Endothelial cell of umbilical vein (primary cell): Measurements from ENCODE around the gene RIT2. TPM values are rescaled to one million over a fixed set of nuclear protein-coding genes. Genes with fewer than 3 reads are reported as not detected.

Source experiments
- BruUV-seq: library from RNA; stranded (reverse); fragments of 400-500 nt; replicated peaks from 2 replicates; lab custom pipeline; 2021; lab: Mats Ljungman, UMichigan
- CTCF ChIA-PET: fragments of 300-600, 350-600 bp; sonication (Branson Sonifier 250); formaldehyde crosslinking; loops from one replicate; lab custom pipeline; 2021; ENCODE audit warnings: antibody characterized with exemption, inconsistent platforms; lab: Charles Lee
- POLR2A ChIA-PET: fragments of 300-600, 350-600 bp; sonication (Branson Sonifier 250); formaldehyde crosslinking; loops from one replicate; lab custom pipeline; 2021; ENCODE audit warnings: antibody characterized with exemption, inconsistent platforms; lab: Charles Lee
- DNase-seq: peaks from one replicate; pipeline ENCODE4 v3.0.0-alpha.2; 2011; ENCODE audit warnings: low read depth, low spot score
- FAIRE-seq: peaks from 2 replicates; lab custom pipeline; 2011; peaks lifted over from hg19 to GRCh38; lab: Jason Lieb, UNC
- H2AFZ ChIP-seq: 2 replicates; pipeline ENCODE4 v1.6.0; 2012; ENCODE audit warnings: low read depth, low read length, control low read depth, inconsistent platforms
- H3K27ac ChIP-seq: 2 replicates; pipeline ENCODE4 v1.5.1; 2011; ENCODE audit warnings: low read depth, mild to moderate bottlenecking, control low read depth, low read length, moderate library complexity; ENCODE audit not compliant: insufficient read depth
- H3K27me3 ChIP-seq, 2 experiments: 2 replicates each; pipeline versions ENCODE4 v1.6.0 to v1.6.1; 2011; ENCODE audit warnings: low read length in 2 of 2, mixed read lengths in 1 of 2; ENCODE audit not compliant: control insufficient read depth in 2 of 2, insufficient read depth in 2 of 2
- H3K36me3 ChIP-seq, 2 experiments: 2 replicates in 1 of 2; 3 replicates in 1 of 2; pipeline ENCODE4 v1.5.1; 2011; ENCODE audit warnings: low read length in 2 of 2, mild to moderate bottlenecking in 1 of 2, moderate library complexity in 1 of 2; ENCODE audit not compliant: control insufficient read depth in 2 of 2, insufficient read depth in 2 of 2; ENCODE audit errors: extremely low read depth in 1 of 2
- H3K4me1 ChIP-seq: 3 replicates; pipeline ENCODE4 v1.5.1; 2011; ENCODE audit warnings: mild to moderate bottlenecking, low read length; ENCODE audit not compliant: control insufficient read depth, insufficient read depth; ENCODE audit errors: extremely low read depth
- H3K4me2 ChIP-seq: 2 replicates; pipeline ENCODE4 v1.6.1; 2011; ENCODE audit warnings: low read length, control low read depth, mixed read lengths; ENCODE audit not compliant: insufficient read depth
- H3K4me3 ChIP-seq, 3 experiments: fragments of 200-600 bp in 1 of 3; sonication (generic), shearing (Covaris generic) in 1 of 3; replicated peaks in 1 of 3; 2 replicates each; pipeline ENCODE4 v1.5.1; 2011 to 2016; ENCODE audit warnings: control low read depth in 3 of 3, low read length in 3 of 3, mild to moderate bottlenecking in 2 of 3, inconsistent platforms in 1 of 3, low read depth in 1 of 3, moderate library complexity in 1 of 3; ENCODE audit not compliant: insufficient read depth in 1 of 3
- H3K79me2 ChIP-seq: 2 replicates; pipeline ENCODE4 v1.6.0; 2012; ENCODE audit warnings: low read length, inconsistent platforms; ENCODE audit not compliant: control insufficient read depth, insufficient read depth
- H3K9ac ChIP-seq: replicated peaks from 2 replicates; pipeline ENCODE3; 2011; ENCODE audit warnings: low read length, control low read depth; ENCODE audit not compliant: insufficient read depth; ENCODE audit errors: extremely low read depth
- H3K9me1 ChIP-seq: replicated peaks from 3 replicates; pipeline ENCODE4 v1.6.0; 2011; ENCODE audit warnings: mild to moderate bottlenecking, low read length; ENCODE audit not compliant: control insufficient read depth, insufficient read depth; ENCODE audit errors: extremely low read depth
- H3K9me3 ChIP-seq: replicated peaks from 2 replicates; pipeline ENCODE4 v1.5.1; 2012; ENCODE audit warnings: low read length, inconsistent platforms; ENCODE audit not compliant: control insufficient read depth, insufficient read depth
- H4K20me1 ChIP-seq: replicated peaks from 2 replicates; pipeline ENCODE3; 2011; ENCODE audit warnings: mild to moderate bottlenecking, low read length; ENCODE audit not compliant: control insufficient read depth, insufficient read depth; ENCODE audit errors: extremely low read depth
- EZH2 ChIP-seq: IDR thresholded peaks from 2 replicates; pipeline ENCODE4 v1.6.1; 2012; ENCODE audit warnings: borderline replicate concordance, low read depth, mild to moderate bottlenecking, moderate library complexity, low read length, inconsistent platforms; ENCODE audit not compliant: severe bottlenecking
- FOS ChIP-seq: IDR thresholded peaks from 2 replicates; pipeline ENCODE4 v1.6.1; 2011; ENCODE audit warnings: mild to moderate bottlenecking, low read length, moderate library complexity, borderline replicate concordance; ENCODE audit not compliant: insufficient read depth
- GATA2 ChIP-seq: IDR thresholded peaks from 2 replicates; pipeline ENCODE4 v1.7.0; 2011; ENCODE audit warnings: low read depth, mild to moderate bottlenecking, moderate library complexity, mixed read lengths, low read length; ENCODE audit not compliant: insufficient read length, insufficient read depth
- JUN ChIP-seq: IDR thresholded peaks from 2 replicates; pipeline ENCODE4 v1.6.1; 2011; ENCODE audit warnings: borderline replicate concordance, low read depth; ENCODE audit not compliant: insufficient read length, insufficient read depth
- MYC ChIP-seq: IDR thresholded peaks from one replicate; pipeline ENCODE4 v1.6.1; 2011; ENCODE audit warnings: mild to moderate bottlenecking, low read depth, low read length
- POLR2A ChIP-seq: IDR thresholded peaks from 2 replicates; pipeline ENCODE4 v1.6.1; 2012; ENCODE audit warnings: low read depth, mild to moderate bottlenecking, control low read depth, low read length
- POLR2AphosphoS5 ChIP-seq: IDR thresholded peaks from 2 replicates; pipeline ENCODE4 v1.6.1; 2012; ENCODE audit warnings: low read depth, mild to moderate bottlenecking, control low read depth, low read length, moderate library complexity; ENCODE audit not compliant: insufficient read depth
- dilution Hi-C: fragments of 300-500 bp; cut with MboI; formaldehyde crosslinking; loops from one replicate; pipeline ENCODE4 v1.15.0; 2019; ENCODE audit warnings: low sequenced_read_pairs; ENCODE audit not compliant: extremely low pct_ligation_motif_present
- intact Hi-C: fragments of 100-400 bp; cut with micrococcal nuclease; formaldehyde crosslinking; loops from one replicate; pipeline ENCODE4 v1.10.0; 2022
- polyA plus RNA-seq, 4 experiments: library from polyadenylated mRNA; depleted of rRNA in 3 of 4; stranded (reverse) in 3 of 4; unstranded in 1 of 4; fragments of >200 nt; gene quantifications; 2 replicates each; pipeline versions ENCODE4 v1.2.1 to v1.2.3, GENCODE V29; 2011 to 2012; ENCODE audit warnings: missing spikeins in 1 of 4
- total RNA-seq: library from RNA; stranded (reverse); gene quantifications from 2 replicates; pipeline ENCODE4 v1.2.3, GENCODE V29; 2021
- TF ChIP-seq, protein P1 (sequence below): IDR thresholded peaks from 2 replicates; pipeline ENCODE4 v1.6.1; 2011; ENCODE audit not compliant: insufficient read depth, insufficient read length
- TF ChIP-seq, protein P2 (sequence below), 2 donors: IDR thresholded peaks; 1 replicate in 1 of 2; 2 replicates in 1 of 2; pipeline ENCODE4 v1.5.1; 2011; ENCODE audit warnings: low read length in 2 of 2, mild to moderate bottlenecking in 2 of 2, moderate library complexity in 2 of 2, control low read depth in 1 of 2, inconsistent platforms in 1 of 2, low read depth in 1 of 2; ENCODE audit not compliant: insufficient read depth in 1 of 2; ENCODE audit errors: extremely low read depth in 1 of 2

RIT2 gene
- total and polyA plus RNA-seq, 2 donors (not counting 3 experiments of a cell fraction or from before 2014, with no cell fraction given) = not detected

DNA sequence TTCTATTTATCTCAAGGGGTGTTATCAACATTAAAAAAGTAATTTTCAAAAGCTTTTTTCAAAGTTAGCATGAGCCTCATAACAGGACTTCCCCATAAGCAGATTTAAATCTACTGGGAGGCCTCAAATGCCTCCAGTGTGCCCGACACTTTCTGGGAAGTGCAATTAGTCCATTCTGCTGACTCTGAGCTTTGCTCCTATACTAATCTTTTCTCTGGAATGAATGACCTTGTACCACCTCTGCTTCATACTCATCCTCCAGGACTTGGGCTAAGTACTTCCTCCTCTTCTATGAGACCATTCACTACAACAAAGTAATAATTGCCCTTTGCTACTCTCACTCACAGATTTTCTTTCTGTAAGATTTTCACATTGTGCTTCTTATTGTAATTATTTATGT lies 111.1 kb downstream of the RIT2 start:
- H3K9me3 ChIP-seq = no peaks in the 10 kb centered on the region
- H3K4me1 ChIP-seq = no peaks in the 10 kb centered on the region
- intact Hi-C loops = no loop called here
- dilution Hi-C loops = no loop called here
- H3K79me2 ChIP-seq = no peaks in the 10 kb centered on the region
- no peak overlapping the region for H2AFZ ChIP-seq
- POLR2A ChIA-PET = no interaction called here
- no peaks in the 10 kb centered on the region for H3K9me1 ChIP-seq
- FAIRE-seq (no peak), DNase-seq (no peak)
- H3K36me3 ChIP-seq = no peaks in the 10 kb centered on the region
- BruUV-seq = no TSS peak
- H3K4me3 ChIP-seq = no peak overlapping the region
- TF ChIP-seq, protein P1, sequence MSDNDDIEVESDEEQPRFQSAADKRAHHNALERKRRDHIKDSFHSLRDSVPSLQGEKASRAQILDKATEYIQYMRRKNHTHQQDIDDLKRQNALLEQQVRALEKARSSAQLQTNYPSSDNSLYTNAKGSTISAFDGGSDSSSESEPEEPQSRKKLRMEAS = no peak
- no peak for TF ChIP-seq JUN
- no peak for TF ChIP-seq MYC
- TF ChIP-seq, protein P2, sequence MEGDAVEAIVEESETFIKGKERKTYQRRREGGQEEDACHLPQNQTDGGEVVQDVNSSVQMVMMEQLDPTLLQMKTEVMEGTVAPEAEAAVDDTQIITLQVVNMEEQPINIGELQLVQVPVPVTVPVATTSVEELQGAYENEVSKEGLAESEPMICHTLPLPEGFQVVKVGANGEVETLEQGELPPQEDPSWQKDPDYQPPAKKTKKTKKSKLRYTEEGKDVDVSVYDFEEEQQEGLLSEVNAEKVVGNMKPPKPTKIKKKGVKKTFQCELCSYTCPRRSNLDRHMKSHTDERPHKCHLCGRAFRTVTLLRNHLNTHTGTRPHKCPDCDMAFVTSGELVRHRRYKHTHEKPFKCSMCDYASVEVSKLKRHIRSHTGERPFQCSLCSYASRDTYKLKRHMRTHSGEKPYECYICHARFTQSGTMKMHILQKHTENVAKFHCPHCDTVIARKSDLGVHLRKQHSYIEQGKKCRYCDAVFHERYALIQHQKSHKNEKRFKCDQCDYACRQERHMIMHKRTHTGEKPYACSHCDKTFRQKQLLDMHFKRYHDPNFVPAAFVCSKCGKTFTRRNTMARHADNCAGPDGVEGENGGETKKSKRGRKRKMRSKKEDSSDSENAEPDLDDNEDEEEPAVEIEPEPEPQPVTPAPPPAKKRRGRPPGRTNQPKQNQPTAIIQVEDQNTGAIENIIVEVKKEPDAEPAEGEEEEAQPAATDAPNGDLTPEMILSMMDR (IDR thresholded peaks at IDR 0.05; ENCODE audit: extremely low read depth in 1 of 2, insufficient read depth in 1 of 2, low read depth in 1 of 2, low read length in 2 of 2) = no peak
- H3K9ac ChIP-seq = no peak overlapping the region
- H3K27me3 ChIP-seq = no peaks in the 10 kb centered on the region
- H3K27ac ChIP-seq = no peak overlapping the region
- CTCF ChIA-PET = no interaction called here
- no peak overlapping the region for H3K4me2 ChIP-seq
- H4K20me1 ChIP-seq = no peaks in the 10 kb centered on the region

DNA sequence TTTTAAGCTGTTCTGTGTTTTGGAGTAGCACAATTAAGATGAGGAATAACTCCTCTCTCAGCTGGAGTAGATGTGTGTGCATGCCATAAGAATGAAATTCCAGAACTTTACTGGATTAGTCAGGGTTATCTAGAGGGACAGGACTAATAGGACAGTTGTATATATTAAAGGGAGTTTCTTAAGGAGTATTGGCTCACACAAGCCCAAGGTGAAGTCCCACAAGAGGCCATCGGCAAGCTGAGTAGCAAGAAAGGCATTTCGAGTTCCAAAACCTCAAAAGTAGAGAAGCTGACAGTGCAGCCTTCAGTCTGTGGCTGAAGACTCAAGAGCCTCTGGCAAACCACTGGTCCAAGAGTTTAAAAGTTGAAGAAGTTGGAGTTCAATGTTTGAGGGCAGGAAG lies 113.7 kb downstream of the RIT2 start:
- Histone ChIP-seq H3K4me2 (no peak overlapping the region), H3K4me3 (no peak overlapping the region), H4K20me1 (no peaks in the 10 kb centered on the region), H3K9ac (no peak overlapping the region), H3K4me1 (no peaks in the 10 kb centered on the region), H3K27ac (no peak overlapping the region), H3K9me1 (no peaks in the 10 kb centered on the region), H2AFZ (no peak overlapping the region), H3K27me3 (no peaks in the 10 kb centered on the region), H3K9me3 (no peaks in the 10 kb centered on the region), H3K79me2 (no peaks in the 10 kb centered on the region), H3K36me3 (no peaks in the 10 kb centered on the region)
- intact Hi-C loops = no loop called here
- ChIA-PET POLR2A (no interaction called here), CTCF (no interaction called here)
- dilution Hi-C loops = no loop called here
- TF ChIP-seq, protein P1 = no peak
- TF ChIP-seq FOS (no peak), GATA2 (no peak), POLR2A (no peak), EZH2 (no peak), POLR2AphosphoS5 (no peak), JUN (no peak), MYC (no peak)
- TF ChIP-seq, protein P2 (IDR thresholded peaks at IDR 0.05; ENCODE audit: extremely low read depth in 1 of 2, insufficient read depth in 1 of 2, low read depth in 1 of 2, low read length in 2 of 2) = no peak
- BruUV-seq = no TSS peak
- no peak for DNase-seq
- FAIRE-seq = no peak
